Measurements from ENCODE around the gene CDV3. TPM values are rescaled to one million over a fixed set of nuclear protein-coding genes. Genes with fewer than 3 reads are reported as not detected.

Gene CDV3
- total and polyA plus RNA-seq, 4 donors, result 37.5 to 82.6 (median 53.1) TPM

- Histone ChIP-seq H3K27ac (ENCODE audit: low read depth in 1 of 2, low read length in 2 of 2) (peak overlapping the region; percentile 60 to 68), H3K36me3 (ENCODE audit: control insufficient read depth in 4 of 4, insufficient read depth in 3 of 4, low read depth in 1 of 4, low read length in 3 of 4) (no peaks in the 10 kb centered on the region), H3K9me3 (ENCODE audit: control insufficient read depth in 4 of 4, low read length in 3 of 4) (no peaks in the 10 kb centered on the region), H3K4me3 (ENCODE audit: low read depth in 1 of 3, low read length in 3 of 3) (no peak overlapping the region), H3K27me3 (ENCODE audit: control insufficient read depth in 4 of 4, insufficient read depth in 4 of 4, low read length in 3 of 4) (no peaks in the 10 kb centered on the region), H3K9ac (ENCODE audit: low read depth in 1 of 2, low read length in 2 of 2) (no peak overlapping the region), H3K4me1 (ENCODE audit: control insufficient read depth in 4 of 4, insufficient read depth in 4 of 4, low read length in 3 of 4) (peaks cover 0 to 21% (median 16%) of the 10 kb centered on the region in 4 donors)
- no peak for DNase-seq (ENCODE audit: low spot score)
- TF ChIP-seq HNF4A (conservative IDR thresholded peaks at IDR 0.05), result peak; percentile 69 to 83
- TF ChIP-seq FOXA1 (IDR thresholded peaks at IDR 0.05), result peak; percentile 41
- peak; percentile 78 for TF ChIP-seq SP1 (IDR thresholded peaks at IDR 0.05)
- TF ChIP-seq, protein P1, sequence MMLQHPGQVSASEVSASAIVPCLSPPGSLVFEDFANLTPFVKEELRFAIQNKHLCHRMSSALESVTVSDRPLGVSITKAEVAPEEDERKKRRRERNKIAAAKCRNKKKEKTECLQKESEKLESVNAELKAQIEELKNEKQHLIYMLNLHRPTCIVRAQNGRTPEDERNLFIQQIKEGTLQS (IDR thresholded peaks at IDR 0.05), result no peak
- TF ChIP-seq HNF4G (IDR thresholded peaks at IDR 0.05), result peak; percentile 23
- peak in 1 of 2 donors; percentile 16 for TF ChIP-seq EGR1 (IDR thresholded peaks at IDR 0.05; ENCODE audit: low read depth in 2 of 2)
- TF ChIP-seq TAF1 (conservative IDR thresholded peaks at IDR 0.05), result no peak
- TF ChIP-seq GABPA (IDR thresholded peaks at IDR 0.05 in 1 of 2, conservative IDR thresholded peaks at IDR 0.05 in 1 of 2), result peak in 1 of 2 donors; percentile 14
- no peak for TF ChIP-seq NR2F2 (IDR thresholded peaks at IDR 0.05)
- peak; percentile 50 for TF ChIP-seq FOXA2 (IDR thresholded peaks at IDR 0.05)
- peak in 1 of 2 donors; percentile 47 for TF ChIP-seq JUND (IDR thresholded peaks at IDR 0.05)
- peak; percentile 49 for TF ChIP-seq MAX (IDR thresholded peaks at IDR 0.05)
- TF ChIP-seq RXRA (IDR thresholded peaks at IDR 0.05), result peak; percentile 60 to 82
- TF ChIP-seq RAD21 (IDR thresholded peaks at IDR 0.05), result peak; percentile 40 to 49
- WGBS, result 55% methylated on average over 3 of the region's 3 CpGs
Measured at GRCh38 chr3:133547432-133548041, 25.9 kb upstream of the CDV3 start.

GRCh38 chr3:133548090-133548489 lies 25.4 kb upstream of the CDV3 start:
- no peaks in the 10 kb centered on the region for H3K27me3 ChIP-seq (ENCODE audit: control insufficient read depth in 4 of 4, insufficient read depth in 4 of 4, low read length in 3 of 4)
- peaks cover 0 to 21% (median 16%) of the 10 kb centered on the region in 4 donors for H3K4me1 ChIP-seq (ENCODE audit: control insufficient read depth in 4 of 4, insufficient read depth in 4 of 4, low read length in 3 of 4)
- no peak overlapping the region for H3K4me3 ChIP-seq (ENCODE audit: low read depth in 1 of 3, low read length in 3 of 3)
- no peak overlapping the region for H3K9ac ChIP-seq (ENCODE audit: low read depth in 1 of 2, low read length in 2 of 2)
- no peaks in the 10 kb centered on the region for H3K36me3 ChIP-seq (ENCODE audit: control insufficient read depth in 4 of 4, insufficient read depth in 3 of 4, low read depth in 1 of 4, low read length in 3 of 4)
- DNase-seq (ENCODE audit: low spot score), result no peak
- no peak for TF ChIP-seq CTCF (IDR thresholded peaks at IDR 0.05; ENCODE audit: low read depth, low read length, missing input control)
- TF ChIP-seq, protein P2, sequence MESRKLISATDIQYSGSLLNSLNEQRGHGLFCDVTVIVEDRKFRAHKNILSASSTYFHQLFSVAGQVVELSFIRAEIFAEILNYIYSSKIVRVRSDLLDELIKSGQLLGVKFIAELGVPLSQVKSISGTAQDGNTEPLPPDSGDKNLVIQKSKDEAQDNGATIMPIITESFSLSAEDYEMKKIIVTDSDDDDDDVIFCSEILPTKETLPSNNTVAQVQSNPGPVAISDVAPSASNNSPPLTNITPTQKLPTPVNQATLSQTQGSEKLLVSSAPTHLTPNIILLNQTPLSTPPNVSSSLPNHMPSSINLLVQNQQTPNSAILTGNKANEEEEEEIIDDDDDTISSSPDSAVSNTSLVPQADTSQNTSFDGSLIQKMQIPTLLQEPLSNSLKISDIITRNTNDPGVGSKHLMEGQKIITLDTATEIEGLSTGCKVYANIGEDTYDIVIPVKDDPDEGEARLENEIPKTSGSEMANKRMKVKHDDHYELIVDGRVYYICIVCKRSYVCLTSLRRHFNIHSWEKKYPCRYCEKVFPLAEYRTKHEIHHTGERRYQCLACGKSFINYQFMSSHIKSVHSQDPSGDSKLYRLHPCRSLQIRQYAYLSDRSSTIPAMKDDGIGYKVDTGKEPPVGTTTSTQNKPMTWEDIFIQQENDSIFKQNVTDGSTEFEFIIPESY (IDR thresholded peaks at IDR 0.05), result no peak
- TF ChIP-seq HNF4A (conservative IDR thresholded peaks at IDR 0.05), result no peak
- TF ChIP-seq MAX (IDR thresholded peaks at IDR 0.05), result no peak
- TF ChIP-seq REST (IDR thresholded peaks at IDR 0.05), result no peak
- TF ChIP-seq EGR1 (IDR thresholded peaks at IDR 0.05; ENCODE audit: low read depth in 2 of 2), result no peak
- no peak for TF ChIP-seq NR2F2 (IDR thresholded peaks at IDR 0.05)
- TF ChIP-seq JUND (IDR thresholded peaks at IDR 0.05), result no peak
- no peak for TF ChIP-seq SP1 (IDR thresholded peaks at IDR 0.05)
- TF ChIP-seq FOXA2 (IDR thresholded peaks at IDR 0.05), result no peak
- TF ChIP-seq FOXA1 (IDR thresholded peaks at IDR 0.05), result no peak
- no peak for TF ChIP-seq HNF4G (IDR thresholded peaks at IDR 0.05)
- no peak for TF ChIP-seq RAD21 (IDR thresholded peaks at IDR 0.05)
- TF ChIP-seq YY1 (IDR thresholded peaks at IDR 0.05), result no peak
- TF ChIP-seq TAF1 (conservative IDR thresholded peaks at IDR 0.05), result no peak
- TF ChIP-seq, protein P1 (IDR thresholded peaks at IDR 0.05), result no peak
- TF ChIP-seq RXRA (IDR thresholded peaks at IDR 0.05), result no peak
- TF ChIP-seq GABPA (IDR thresholded peaks at IDR 0.05 in 1 of 2, conservative IDR thresholded peaks at IDR 0.05 in 1 of 2), result no peak
- peak overlapping the region in 1 of 2 donors; percentile 60 for H3K27ac ChIP-seq (ENCODE audit: low read depth in 1 of 2, low read length in 2 of 2)
- H3K9me3 ChIP-seq (ENCODE audit: control insufficient read depth in 4 of 4, low read length in 3 of 4), result no peaks in the 10 kb centered on the region
- 71% methylated on average over 2 of the region's 2 CpGs for WGBS

Data from liver (tissue), 9 donors.